GM15510 (cell line): Measurements from ENCODE around the gene MSI2.

Source experiments
- POLR2A ChIP-seq: IDR thresholded peaks from 3 replicates; pipeline ENCODE4 v1.6.1; 2011; ENCODE audit warnings: borderline replicate concordance; ENCODE audit not compliant: insufficient read length; ENCODE audit errors: extremely low read depth

Gene MSI2

DNA sequence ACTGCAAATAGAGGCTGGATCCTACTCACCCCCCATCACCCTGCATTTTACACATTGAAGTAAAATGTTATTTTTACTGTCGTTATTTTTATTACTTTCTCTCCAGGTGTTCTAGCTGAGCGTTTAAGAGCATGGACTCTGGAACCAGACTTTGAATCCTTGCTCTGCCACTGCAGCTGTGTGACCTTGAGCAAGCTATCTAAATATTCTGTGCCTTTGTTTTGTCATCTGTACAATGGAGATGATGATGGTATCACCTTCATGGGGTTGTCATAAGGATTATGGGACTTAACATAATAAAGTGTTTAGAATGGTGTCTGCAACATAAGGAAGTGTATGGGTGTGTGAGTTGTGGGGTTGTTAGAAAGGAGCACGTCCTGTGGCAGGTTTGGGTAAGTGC, 17.8 kb downstream of the MSI2 start:
- TF ChIP-seq POLR2A: no peak

DNA sequence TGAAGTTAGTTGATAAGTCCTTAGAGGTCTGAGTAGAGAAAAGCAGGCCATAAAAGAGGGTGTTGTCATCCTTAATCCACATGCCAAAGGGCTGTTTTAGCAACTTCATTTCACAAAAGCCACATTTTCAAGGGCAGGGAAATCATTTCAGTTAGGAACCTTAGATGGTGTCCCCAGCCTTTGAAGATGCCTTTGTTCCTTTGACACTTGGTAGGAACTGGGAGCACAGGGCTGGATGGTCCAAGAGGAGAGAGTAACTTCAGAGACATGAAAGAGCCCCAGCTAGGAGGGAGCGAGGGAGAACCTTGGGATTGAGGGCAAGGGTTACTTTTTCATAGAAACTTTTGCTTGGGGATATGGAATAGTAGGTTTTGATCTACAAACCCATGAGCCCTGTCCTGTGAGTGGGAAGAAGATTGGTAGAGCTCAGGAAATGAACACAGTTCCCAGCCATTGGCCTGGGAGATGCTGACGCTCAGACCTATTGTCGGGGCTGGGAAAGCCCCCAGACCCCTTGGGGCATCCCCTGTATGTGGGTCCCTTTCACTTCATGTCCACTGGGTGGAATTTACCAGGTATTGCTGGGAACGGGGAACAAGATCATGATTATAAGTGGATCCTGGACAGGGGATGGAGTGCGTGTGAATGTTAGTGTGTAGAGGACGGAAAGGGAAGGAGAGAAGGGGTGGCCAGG, 18.9 kb downstream of the MSI2 start:
- no peak for TF ChIP-seq POLR2A

DNA sequence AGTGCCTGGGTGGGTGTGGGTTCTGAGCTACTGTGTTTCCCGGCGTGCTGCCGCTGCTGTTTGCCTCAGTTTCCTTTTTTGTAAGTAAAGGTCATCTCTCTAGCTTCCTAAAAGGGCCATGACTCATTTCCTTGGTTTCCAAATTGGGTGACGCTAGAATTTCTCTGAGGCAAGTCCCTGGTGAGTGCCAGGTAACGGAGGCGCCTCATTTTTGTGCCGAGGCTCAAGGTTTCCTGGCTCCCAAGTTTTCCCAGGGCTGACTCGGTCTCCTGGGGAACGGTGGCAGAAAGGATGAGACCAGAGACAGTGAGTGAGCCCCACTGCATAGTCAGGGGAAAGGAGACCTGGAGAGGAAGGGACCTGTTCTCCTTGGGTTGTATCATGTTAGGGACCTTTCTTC, 20.3 kb downstream of the MSI2 start:
- no peak for TF ChIP-seq POLR2A

DNA sequence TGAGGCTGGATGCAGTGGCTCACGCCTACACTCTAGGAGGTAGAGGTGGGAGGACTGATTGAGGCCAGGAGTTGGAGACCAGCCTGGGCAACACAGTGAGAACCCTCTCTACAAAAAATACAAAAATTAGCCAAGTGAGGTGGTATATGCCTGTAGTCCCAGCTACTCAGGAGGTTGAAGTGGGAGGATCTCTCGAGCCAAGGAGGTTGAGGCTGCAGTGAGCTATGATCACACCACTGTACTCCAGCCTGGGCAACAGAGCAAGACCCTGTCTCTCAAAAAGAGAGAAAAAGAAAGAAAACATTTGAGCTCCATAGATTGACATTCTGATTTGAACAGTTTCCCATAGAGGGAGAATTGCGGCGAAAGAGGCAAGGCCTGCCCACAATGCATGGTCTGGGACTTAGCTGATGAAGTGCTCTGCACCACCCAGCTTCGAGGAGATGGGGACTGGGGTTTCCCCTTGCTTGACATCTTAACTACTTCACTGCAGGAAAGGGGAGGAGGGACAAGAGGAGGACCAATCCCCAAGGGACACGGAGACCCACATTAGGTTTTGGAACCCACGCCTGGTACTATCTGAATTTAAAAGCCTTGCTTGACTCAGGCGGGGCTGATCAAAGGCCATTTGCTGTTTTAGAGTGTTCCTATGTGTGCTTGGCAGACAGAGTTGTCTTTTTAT, 21.7 kb downstream of the MSI2 start:
- TF ChIP-seq POLR2A: no peak

DNA sequence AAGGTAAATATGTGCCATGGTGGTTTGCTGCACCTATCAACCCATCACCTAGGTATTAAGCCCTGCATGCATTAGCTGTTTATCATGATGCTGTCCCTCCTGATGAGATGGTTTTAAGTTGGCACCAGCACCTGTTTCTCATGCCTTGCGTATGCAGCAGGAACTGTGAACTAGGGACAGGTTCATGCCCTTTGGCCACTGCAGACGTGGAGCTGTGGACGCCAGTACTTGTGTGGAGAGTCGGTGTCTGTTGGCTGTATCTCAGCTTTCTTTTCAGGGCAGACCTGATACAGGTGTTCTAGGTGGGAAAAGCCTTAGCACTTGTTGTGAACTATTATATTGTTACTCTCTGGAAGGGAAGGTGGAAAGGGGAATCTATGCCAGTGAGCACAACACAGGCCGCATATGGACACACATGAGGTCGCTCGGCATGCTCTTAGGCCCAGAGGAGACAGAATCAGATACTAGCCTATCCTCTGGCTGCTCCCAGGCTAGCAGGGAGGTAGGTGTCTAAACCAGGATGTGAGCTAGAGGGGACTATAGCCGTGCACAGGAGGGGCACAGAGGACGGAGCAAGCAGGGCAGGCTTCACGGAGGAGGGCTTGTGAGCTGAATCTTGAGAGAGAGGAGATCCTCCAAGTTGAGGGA, 22.5 kb downstream of the MSI2 start:
- TF ChIP-seq POLR2A: no peak

DNA sequence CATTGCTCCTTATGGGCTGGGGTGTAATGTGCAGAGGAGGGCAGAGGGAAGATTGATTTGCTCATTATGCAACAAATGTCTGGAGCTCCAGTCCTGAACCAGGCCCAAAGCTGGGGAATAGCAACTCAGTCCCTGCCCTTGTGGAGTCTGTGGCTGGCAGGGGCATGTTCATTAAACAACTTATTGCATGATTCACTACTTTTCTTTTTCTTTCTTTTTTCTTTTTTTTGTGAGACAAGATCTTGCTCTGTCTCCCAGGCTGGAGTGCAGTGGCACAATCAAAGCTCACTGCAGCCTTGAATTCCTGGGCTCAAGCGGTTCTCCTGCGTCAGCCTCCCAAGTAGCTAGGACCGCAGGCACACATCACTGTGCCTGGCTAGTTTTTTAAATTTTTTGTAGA, 23.1 kb downstream of the MSI2 start:
- TF ChIP-seq POLR2A: no peak

DNA sequence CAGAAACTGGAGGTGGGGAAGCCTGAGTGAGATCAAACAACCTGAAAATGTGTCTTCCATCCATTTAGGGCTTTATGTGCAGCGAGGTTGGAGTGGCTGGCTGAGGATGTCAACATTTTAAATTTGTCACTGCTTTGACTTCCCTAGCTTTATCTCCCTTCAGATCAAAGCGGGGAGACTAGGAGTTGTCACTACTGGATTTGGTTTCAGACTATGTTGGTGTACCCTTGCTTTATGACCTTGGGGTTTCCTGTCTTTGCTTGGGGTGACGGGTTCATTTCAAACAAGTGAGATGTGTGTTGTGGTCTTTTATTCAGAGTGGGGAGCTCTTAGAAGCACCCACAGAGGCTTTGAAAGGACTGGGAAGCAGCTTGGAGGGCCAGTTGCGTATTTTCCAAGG, 25.6 kb downstream of the MSI2 start:
- TF ChIP-seq POLR2A: no peak

DNA sequence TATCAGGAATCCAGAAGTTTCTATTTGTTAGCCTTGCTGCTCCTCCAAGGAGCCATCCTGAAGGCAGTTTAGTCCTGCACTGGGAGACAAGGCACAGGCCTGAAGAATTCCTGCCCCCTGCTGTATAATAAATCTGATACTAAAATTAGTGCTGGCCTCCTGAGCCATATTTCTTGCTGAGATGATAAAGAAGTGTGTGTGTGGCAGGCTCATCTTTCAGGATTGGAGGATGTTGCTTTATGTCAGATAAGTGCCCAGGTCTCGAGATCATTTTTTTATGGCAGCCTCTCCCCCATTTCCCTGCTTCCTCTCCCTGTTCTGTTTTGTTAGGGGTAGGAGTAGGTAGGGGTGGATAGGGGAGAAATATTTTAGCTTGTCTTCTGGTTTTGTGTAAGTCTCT, 26.0 kb downstream of the MSI2 start:
- TF ChIP-seq POLR2A: no peak

DNA sequence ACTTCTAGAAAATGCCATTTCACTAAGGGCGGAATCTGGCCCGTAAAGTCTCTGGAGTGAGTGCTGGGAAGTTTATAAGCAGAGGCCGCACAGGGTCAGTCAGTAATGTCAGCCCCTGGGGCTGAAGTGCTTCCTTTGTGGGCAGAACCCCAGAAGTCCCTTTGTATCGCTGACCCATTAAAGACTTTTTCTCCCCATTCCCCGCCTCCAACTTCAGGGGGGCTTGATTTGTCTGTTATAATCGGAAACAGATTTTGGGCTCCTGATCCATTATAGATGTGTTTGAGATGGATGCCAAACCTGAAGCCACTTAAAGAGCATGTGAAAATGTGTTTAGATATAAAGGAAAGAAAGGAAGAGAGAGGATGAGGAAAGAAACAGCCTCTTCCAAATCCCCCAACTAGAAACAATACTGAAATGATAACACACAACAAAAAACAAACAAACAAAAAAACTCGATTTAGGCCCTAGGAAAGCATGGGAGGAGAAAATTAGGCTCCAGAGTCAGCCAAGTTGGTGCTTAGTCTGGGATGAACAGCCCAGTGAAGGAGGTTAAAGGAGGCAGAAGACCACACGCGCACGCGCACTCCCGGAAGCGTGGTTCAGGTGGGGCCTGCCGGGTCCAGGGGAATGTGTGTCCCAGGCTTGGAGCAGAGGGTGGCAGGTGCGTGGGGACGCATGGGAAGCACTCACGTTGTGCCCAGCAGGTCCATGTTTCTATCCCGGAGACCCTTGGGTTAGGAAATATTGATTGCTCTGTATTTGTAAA, 27.1 kb downstream of the MSI2 start:
- TF ChIP-seq POLR2A: no peak

DNA sequence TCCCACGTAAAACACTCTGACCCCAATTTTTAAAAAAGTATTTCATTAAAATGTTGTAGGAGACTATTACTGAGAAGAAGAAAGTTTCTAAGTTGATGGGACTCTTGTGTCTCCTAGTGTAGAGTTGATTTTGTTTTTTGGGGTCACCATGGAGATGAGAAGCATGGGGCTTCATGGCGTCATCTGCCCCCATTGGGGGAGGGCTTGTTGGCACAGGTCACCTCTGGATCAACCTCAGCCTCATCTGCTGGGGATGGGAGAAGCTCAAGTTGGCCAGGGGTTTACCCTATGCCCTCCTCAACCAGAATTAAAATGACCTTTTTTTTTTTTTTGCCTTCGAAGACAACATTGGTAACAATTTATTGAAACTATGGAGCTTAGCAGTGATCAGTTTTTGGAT, 28.3 kb downstream of the MSI2 start:
- TF ChIP-seq POLR2A: no peak

DNA sequence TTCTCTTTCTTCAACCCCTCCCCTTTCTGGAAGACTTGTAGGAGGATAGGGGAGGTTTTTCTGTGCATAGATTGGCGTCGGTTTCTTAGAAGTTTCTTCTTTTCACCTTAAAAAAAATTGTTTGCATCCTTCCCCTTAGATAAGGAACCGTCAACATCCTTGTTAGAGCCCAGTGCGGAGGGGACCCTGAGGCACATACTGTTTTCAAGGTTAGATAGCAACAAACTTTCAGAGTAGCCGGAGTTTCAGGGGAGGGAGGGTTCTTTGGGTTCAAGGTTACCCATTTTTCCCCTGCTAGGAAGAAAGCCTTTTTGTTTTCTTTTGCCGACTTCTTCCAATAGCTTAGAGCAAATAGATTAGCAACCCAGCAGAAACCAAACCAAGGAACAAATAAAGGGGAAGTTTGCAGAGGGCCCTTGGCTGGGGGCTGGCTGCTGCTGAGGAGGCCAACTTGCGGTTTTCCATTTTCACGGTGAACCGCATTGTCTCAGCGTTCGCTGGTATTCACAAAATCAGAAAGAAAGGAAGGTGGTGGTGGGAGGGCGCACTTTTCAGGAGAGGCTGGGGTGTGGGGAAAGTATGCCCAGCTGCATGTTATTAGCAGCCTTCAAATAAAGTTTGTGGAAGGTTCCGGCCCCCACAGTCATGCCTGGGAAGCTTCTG, 28.8 kb downstream of the MSI2 start:
- no peak for TF ChIP-seq POLR2A

DNA sequence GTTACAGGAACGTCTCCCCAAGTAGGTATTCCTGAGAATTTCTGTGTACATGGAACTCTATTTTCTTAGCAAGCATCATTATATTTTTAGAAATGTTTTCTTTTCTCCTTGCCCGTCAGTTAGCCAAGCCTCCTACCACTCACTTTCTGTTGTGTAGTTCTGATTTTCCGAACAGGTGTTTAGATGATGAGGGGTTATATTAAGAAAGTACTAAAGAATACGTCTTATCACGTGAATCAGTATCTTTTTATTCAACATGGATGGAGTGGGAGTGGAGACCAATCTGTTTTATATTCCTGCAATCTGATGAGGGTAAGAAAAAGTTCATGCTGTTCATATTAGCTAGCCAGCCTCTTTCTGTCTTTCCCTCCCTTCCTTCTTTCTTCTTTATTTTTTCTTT, 29.4 kb downstream of the MSI2 start:
- TF ChIP-seq POLR2A: no peak

DNA sequence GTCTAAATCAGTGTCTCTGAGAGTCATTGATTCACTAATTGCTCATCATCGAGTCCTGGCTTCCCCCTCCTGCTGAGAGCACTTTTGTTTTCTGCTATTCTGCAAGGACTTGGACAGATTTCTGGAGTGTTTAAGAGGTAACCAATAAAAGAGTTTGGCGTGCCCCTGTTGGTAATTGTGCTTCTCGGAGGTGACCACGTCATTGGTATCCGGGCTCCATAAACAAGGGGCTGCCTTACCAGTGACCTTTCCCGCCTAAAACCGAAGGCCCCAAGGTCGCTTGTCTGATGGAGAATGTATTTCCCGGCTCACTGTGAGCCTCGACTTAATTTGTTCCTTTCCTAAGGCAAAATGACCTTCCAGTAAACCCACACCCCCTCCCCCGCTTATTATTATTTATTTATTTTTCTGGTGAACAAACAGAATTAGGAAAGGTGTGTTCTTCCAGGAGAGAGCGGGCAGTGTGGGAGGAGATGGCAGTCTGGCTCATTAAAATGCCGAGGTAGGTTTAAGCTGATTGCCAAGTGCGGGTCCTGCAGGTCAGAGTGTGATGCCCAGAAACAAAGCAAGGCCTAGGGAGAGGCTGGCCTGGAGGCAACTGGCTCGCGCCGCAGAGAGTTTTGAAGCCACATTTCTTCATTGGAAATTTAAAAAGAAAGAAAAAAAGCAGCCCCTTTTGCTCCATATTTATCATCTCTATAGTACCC, 30.2 kb downstream of the MSI2 start:
- no peak for TF ChIP-seq POLR2A

DNA sequence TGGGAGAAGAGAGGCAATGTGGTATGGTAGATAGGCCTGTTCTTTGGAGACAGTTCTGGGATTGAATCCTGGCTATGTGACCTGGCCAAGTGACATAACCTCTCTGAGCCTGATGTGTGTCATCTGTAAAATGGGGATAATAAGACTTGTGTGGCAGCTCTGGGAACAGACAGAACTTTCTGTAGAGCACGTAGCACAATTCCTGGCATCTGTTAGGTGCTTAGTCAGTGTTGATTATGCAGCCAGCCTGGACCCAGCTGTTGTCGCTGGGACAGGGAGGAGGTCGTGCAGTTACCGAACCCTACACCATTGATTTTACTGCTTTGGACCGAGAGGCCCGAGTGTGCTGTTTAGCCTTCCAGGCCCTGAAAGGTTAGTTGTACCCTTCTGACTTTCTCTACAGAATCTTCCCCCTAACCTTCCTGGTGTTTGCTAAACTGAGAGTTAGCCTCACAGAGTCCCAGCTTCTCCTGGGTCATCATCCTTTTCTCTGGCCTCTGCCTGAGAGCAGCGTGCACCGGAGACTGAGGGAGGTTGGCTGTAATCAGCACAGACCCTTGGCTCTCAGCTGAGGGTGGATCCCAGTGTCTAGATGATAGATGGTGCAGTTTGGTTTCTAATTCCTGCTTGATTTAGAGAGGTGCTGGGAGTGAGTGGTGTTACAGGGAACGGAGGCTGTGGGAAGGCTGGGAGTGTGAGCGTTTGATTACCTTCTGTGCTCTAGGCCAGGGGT, 31.9 kb downstream of the MSI2 start:
- no peak for TF ChIP-seq POLR2A

DNA sequence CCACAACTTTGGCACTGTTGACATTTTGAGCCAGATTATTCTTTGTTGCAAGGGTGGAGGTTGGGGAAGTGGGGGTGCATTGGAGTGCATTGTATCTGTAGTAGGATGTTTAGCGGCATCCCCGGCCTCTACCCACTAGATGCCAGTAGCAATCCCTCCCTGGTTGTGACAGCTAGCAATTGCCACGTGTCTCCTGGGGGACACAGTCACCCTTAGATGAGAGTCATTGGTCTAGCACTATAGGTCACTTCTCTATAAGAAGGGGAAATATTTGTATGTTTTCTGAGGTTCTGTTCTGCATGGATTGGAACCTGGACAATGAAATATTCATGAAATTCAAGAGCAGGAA, 32.4 kb downstream of the MSI2 start:
- no peak for TF ChIP-seq POLR2A

DNA sequence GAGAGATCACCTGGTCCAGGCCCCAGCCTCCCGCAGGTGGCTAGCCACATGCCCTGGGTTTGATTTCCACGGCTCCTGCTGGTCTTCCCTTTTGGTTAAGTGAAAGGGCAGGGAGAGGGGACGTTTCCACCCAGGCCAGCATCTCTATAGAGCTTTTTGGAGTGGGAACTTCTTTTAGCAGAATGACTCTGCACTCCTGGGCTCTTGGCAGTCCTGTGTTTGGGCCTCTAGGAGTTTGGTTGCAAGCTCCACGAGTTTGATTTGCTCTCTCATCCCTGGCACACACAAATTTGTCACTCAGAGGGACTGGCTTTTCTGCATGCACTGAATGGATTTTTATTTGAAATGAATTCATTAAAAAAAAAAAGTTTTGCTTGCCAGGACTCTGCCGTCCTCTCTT, 32.8 kb downstream of the MSI2 start:
- TF ChIP-seq POLR2A: no peak
